HG02642 (cell line): ENCODE results near the gene BTBD7.
A peak's percentile ranks its signal among the peaks of the same experiment; 100 is the strongest.

Source experiments
- ATAC-seq: cut with Tn5 transposase; IDR thresholded peaks from one replicate; pipeline ENCODE4 v1.9.1; 2021; ENCODE audit warnings: mild to moderate bottlenecking; ENCODE audit not compliant: unreplicated experiment, poor library complexity

BTBD7 gene

GRCh38 chr14:93207468-93208308, 125.1 kb downstream of the BTBD7 start:
- ATAC-seq, result peak; percentile 54

GRCh38 chr14:93206793-93207467, 125.9 kb downstream of the BTBD7 start, which contains the start of the genes GON7 and UBR7:
GON7 (minus strand) TSS chr14:93207065; CDS start chr14:93207037, 28 bp downstream.
UBR7 (plus strand) TSS chr14:93207256; CDS start chr14:93207292, 36 bp downstream.
- peak; percentile 86 for ATAC-seq

- ATAC-seq, result no peak
Measured at GRCh38 chr14:93201155-93201704, 131.6 kb downstream of the BTBD7 start.

GRCh38 chr14:93200553-93200952, 132.3 kb downstream of the BTBD7 start:
- ATAC-seq, result no peak

GRCh38 chr14:93199031-93199430, 133.8 kb downstream of the BTBD7 start:
- ATAC-seq, result no peak

GRCh38 chr14:93195316-93195999, 137.4 kb downstream of the BTBD7 start:
- ATAC-seq, result no peak
